Progenitor cell of endocrine pancreas (in vitro differentiated cells): ENCODE measurements around the gene WWC1. TPM values are rescaled to one million over a fixed set of nuclear protein-coding genes. Genes with fewer than 3 reads are reported as not detected.

Experiments
- DNase-seq: peaks from one replicate; pipeline ENCODE4 v3.0.0; 2021; ENCODE audit warnings: low spot score; ENCODE audit not compliant: unreplicated experiment
- H3K27ac Mint-ChIP-seq: 2 replicates; pipeline ENCODE4 v1.8.0; 2021; ENCODE audit warnings: mild to moderate bottlenecking, moderate library complexity, mixed read lengths
- H3K27me3 Mint-ChIP-seq: 2 replicates; pipeline ENCODE4 v1.8.0; 2021; ENCODE audit warnings: mixed read lengths
- H3K36me3 Mint-ChIP-seq: 2 replicates; pipeline ENCODE4 v1.8.0; 2022; ENCODE audit warnings: mixed read lengths; ENCODE audit not compliant: insufficient read depth
- H3K4me1 Mint-ChIP-seq: 2 replicates; pipeline ENCODE4 v1.8.0; 2021; ENCODE audit warnings: low read depth, mixed read lengths
- H3K4me3 Mint-ChIP-seq: 2 replicates; pipeline ENCODE4 v1.8.0; 2021; ENCODE audit warnings: low read depth, mild to moderate bottlenecking, moderate library complexity, mixed read lengths
- H3K9me3 Mint-ChIP-seq: 2 replicates; pipeline ENCODE4 v1.8.0; 2021; ENCODE audit warnings: low read depth, mixed read lengths
- total RNA-seq: library from RNA; stranded (reverse); gene quantifications from 2 replicates; pipeline ENCODE4 v1.2.1, GENCODE V29; 2021
- TF ChIP-seq, protein P1 (sequence below): fragments of 200-600 bp; sonication (generic); IDR thresholded peaks from one replicate; pipeline ENCODE4 v1.5.0; 2021; ENCODE audit warnings: antibody characterized with exemption, mild to moderate bottlenecking; ENCODE audit not compliant: unreplicated experiment

Gene WWC1
- total RNA-seq, 1 donor from 2014 or later: 62.3 TPM

DNA sequence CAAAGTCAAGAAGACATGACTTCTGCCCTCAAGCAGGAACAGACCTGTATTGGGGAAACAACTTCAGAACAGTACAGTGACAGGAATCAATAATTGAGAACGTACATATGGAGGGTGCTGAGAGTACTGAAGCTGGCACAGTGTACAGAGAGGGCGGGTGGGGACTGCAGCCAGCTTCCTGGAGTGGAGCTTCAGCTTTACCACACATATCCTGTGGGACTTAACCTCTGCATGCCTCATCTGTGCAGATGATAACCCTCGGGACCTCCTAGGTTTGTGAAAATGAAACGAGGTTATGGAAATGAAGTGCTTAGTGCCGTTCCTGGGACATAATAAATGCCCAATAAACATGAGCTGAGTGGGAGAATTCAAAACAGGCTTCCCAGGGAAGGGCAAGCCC is 172.8 kb downstream of the WWC1 start:
- TF ChIP-seq, protein P1, sequence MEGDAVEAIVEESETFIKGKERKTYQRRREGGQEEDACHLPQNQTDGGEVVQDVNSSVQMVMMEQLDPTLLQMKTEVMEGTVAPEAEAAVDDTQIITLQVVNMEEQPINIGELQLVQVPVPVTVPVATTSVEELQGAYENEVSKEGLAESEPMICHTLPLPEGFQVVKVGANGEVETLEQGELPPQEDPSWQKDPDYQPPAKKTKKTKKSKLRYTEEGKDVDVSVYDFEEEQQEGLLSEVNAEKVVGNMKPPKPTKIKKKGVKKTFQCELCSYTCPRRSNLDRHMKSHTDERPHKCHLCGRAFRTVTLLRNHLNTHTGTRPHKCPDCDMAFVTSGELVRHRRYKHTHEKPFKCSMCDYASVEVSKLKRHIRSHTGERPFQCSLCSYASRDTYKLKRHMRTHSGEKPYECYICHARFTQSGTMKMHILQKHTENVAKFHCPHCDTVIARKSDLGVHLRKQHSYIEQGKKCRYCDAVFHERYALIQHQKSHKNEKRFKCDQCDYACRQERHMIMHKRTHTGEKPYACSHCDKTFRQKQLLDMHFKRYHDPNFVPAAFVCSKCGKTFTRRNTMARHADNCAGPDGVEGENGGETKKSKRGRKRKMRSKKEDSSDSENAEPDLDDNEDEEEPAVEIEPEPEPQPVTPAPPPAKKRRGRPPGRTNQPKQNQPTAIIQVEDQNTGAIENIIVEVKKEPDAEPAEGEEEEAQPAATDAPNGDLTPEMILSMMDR: no peak
- Mint-ChIP-seq H3K4me1 (no peaks in the 10 kb centered on the region), H3K9me3 (no peaks in the 10 kb centered on the region), H3K36me3 (peaks cover 39% of the 10 kb centered on the region), H3K4me3 (no peak overlapping the region), H3K27ac (no peak overlapping the region), H3K27me3 (no peaks in the 10 kb centered on the region)
- DNase-seq: no peak

DNA sequence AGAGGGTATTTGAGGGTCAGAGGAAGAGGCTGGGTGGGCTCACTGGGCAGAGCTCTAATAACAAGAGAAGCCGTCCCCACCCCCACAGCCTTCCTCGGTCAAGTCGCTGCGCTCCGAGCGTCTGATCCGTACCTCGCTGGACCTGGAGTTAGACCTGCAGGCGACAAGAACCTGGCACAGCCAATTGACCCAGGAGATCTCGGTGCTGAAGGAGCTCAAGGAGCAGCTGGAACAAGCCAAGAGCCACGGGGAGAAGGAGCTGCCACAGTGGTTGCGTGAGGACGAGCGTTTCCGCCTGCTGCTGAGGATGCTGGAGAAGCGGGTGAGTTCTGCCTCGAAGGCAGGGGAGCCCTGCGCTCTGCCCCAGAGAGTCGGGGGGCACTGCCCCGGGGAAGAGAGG is 173.2 kb downstream of the WWC1 start:
- H3K27me3 Mint-ChIP-seq: no peaks in the 10 kb centered on the region
- no peak overlapping the region for H3K4me3 Mint-ChIP-seq
- H3K9me3 Mint-ChIP-seq: no peaks in the 10 kb centered on the region
- H3K4me1 Mint-ChIP-seq: no peaks in the 10 kb centered on the region
- DNase-seq: no peak
- peak overlapping the region; percentile 83 for H3K27ac Mint-ChIP-seq
- peaks cover 37% of the 10 kb centered on the region for H3K36me3 Mint-ChIP-seq
- TF ChIP-seq, protein P1: no peak

DNA sequence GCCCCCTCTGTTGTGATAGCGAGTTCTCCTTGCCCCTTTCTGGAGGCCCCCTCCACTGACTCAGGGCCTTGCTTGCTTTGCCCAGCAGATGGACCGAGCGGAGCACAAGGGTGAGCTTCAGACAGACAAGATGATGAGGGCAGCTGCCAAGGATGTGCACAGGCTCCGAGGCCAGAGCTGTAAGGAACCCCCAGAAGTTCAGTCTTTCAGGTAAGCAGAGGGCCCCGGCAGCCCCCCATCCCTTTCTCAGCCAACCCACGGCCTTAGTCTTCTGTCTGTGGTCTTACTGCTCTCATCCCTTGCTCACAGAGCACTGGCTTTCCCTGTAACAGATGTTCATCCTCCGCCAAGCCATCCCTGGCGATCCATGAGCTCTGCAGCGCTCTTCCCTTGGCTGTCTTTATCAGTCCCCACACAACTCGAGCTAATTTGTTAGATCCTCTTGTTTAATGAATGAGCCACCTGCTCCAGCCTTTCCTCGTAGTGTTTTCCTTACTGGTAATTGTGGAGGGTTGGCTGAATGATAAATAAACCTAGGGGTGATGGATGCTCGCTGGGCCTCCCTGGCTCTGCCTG is 176.4 kb downstream of the WWC1 start:
- Mint-ChIP-seq H3K4me3 (no peak overlapping the region), H3K36me3 (peaks cover 35% of the 10 kb centered on the region), H3K4me1 (no peaks in the 10 kb centered on the region), H3K9me3 (no peaks in the 10 kb centered on the region), H3K27ac (no peak overlapping the region), H3K27me3 (no peaks in the 10 kb centered on the region)
- DNase-seq: no peak
- TF ChIP-seq, protein P1: no peak

DNA sequence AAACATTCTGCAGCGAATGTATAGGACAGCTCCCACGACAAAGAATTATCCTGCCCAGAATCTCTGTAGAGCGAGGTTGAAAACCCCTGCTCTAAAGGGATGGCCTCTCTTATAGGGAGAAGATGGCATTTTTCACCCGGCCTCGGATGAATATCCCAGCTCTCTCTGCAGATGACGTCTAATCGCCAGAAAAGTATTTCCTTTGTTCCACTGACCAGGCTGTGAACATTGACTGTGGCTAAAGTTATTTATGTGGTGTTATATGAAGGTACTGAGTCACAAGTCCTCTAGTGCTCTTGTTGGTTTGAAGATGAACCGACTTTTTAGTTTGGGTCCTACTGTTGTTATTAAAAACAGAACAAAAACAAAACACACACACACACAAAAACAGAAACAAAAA is 177.4 kb downstream of the WWC1 start:
- H3K9me3 Mint-ChIP-seq: no peaks in the 10 kb centered on the region
- TF ChIP-seq, protein P1: no peak
- no peaks in the 10 kb centered on the region for H3K27me3 Mint-ChIP-seq
- H3K27ac Mint-ChIP-seq: no peak overlapping the region
- H3K36me3 Mint-ChIP-seq: peaks cover 36% of the 10 kb centered on the region
- H3K4me1 Mint-ChIP-seq: no peaks in the 10 kb centered on the region
- DNase-seq: no peak
- no peak overlapping the region for H3K4me3 Mint-ChIP-seq

DNA sequence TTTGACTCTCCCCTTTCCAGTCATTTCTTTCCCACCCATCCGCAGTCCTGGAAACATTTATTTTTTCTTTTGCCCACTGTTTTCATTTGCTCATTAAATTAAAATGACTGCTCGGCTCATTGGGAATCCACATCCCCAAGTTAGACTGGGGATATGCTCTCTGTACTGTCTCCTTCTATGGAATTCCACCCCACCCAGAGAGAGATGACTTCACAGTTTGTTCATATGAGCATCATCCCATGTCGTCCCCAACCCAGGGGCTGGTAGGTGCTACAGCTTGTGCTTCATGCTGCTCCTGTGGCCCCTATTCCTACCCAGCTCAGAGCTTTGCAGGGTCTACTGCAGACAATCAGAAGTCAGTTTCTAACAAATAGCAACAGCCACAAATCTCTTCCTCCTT is 178.4 kb downstream of the WWC1 start:
- H3K4me1 Mint-ChIP-seq: no peaks in the 10 kb centered on the region
- peak overlapping the region; percentile 71 for H3K27ac Mint-ChIP-seq
- DNase-seq: no peak
- TF ChIP-seq, protein P1: no peak
- H3K36me3 Mint-ChIP-seq: peaks cover 30% of the 10 kb centered on the region
- no peaks in the 10 kb centered on the region for H3K9me3 Mint-ChIP-seq
- no peaks in the 10 kb centered on the region for H3K27me3 Mint-ChIP-seq
- H3K4me3 Mint-ChIP-seq: no peak overlapping the region
